Measurements from ENCODE around the gene CEACAM8. TPM values are rescaled to one million over a fixed set of nuclear protein-coding genes. Genes with fewer than 3 reads are reported as not detected.

The CEACAM8 gene
- total RNA-seq, 4 donors from 2014 or later, result not detected

DNA sequence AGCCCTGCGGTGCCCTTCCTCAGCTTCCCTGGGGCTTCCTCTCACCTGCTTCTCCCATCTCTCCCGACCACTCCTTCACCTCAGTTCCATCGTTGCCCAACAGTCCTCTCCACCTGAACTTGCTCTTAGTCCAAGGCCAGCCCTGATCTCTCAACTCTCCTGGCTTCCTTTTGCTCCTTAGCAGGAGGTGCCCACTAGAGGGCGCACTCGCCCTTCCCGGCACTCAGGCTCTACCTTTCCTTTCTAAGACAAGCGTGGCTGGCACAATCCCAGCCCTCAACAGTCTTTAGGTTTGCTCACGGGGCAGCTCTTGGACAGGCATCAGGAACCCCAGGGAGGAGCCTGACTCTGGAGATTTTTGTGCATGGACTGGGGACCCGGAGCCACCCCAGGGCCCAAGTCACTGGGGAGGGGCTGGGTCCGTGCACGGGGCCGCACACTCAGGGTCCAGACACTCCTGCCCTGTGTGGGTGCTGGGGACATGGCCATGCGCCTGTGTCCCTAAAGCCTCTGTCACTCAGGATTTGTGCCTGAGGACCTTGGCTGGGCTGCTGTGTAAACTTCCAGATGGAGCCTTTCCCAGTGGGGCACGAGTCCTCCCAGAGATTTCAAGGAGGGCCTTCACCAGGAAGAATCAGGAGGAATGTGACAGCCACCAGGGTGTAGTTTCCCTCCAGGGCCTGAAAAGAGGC, 12.1 kb upstream of the CEACAM8 start:
- H3K4me3 ChIP-seq, result no peak overlapping the region
- H3K9me3 ChIP-seq, result no peaks in the 10 kb centered on the region
- TF ChIP-seq POLR2A (IDR thresholded peaks at IDR 0.05), result no peak
- TF ChIP-seq, protein P1, sequence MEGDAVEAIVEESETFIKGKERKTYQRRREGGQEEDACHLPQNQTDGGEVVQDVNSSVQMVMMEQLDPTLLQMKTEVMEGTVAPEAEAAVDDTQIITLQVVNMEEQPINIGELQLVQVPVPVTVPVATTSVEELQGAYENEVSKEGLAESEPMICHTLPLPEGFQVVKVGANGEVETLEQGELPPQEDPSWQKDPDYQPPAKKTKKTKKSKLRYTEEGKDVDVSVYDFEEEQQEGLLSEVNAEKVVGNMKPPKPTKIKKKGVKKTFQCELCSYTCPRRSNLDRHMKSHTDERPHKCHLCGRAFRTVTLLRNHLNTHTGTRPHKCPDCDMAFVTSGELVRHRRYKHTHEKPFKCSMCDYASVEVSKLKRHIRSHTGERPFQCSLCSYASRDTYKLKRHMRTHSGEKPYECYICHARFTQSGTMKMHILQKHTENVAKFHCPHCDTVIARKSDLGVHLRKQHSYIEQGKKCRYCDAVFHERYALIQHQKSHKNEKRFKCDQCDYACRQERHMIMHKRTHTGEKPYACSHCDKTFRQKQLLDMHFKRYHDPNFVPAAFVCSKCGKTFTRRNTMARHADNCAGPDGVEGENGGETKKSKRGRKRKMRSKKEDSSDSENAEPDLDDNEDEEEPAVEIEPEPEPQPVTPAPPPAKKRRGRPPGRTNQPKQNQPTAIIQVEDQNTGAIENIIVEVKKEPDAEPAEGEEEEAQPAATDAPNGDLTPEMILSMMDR (IDR thresholded peaks at IDR 0.05), result peak in 4 of 6 experiments; percentile 35 to 49 (median 45)
- peak; percentile 20 to 66 (median 62) for DNase-seq
- no peaks in the 10 kb centered on the region for H3K27me3 ChIP-seq
- H3K4me1 ChIP-seq, result no peaks in the 10 kb centered on the region
- H3K36me3 ChIP-seq, result no peaks in the 10 kb centered on the region
- H3K27ac ChIP-seq, result no peak overlapping the region

GRCh38 chr19:42601811-42602443, 7.2 kb upstream of the CEACAM8 start:
- H3K27ac ChIP-seq, result no peak overlapping the region
- H3K27me3 ChIP-seq, result no peaks in the 10 kb centered on the region
- H3K9me3 ChIP-seq, result no peaks in the 10 kb centered on the region
- no peak for TF ChIP-seq POLR2A (IDR thresholded peaks at IDR 0.05)
- TF ChIP-seq, protein P1 (IDR thresholded peaks at IDR 0.05), result no peak
- no peaks in the 10 kb centered on the region for H3K36me3 ChIP-seq
- H3K4me3 ChIP-seq, result no peak overlapping the region
- H3K4me1 ChIP-seq, result no peaks in the 10 kb centered on the region
- DNase-seq, result no peak

DNA sequence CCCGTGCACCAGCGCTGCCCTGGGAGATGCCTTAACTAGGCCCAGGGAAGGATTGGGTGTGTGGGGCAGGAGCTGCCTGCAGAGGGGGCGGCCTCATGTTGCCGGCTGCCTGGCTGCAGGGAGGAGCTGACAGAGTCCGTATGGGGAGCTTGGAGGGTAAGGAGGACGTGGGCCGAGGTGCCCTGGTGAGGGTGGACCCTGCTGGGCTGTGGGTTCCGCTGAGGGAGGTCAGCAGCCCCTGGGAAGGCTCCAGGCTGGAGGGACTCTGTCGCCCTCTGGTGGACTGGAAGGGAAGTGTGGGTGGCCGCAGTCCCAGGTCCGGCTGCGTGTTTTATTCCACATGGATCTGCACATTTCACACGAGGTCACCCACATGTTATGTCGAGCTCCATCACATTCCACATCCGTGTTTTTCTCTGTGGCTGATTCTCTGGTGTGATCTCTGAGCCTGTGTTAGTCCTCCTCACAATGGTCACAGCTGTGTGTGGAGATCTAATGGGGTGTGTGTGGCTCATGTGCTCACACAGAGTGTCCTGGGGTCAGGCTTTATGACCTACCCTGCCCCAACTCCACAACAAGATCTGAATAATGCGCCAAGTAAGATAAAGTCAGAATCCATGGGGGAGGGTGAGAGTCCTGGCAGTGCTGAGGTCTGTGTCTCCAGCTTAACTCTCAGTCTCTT, 1.8 kb upstream of the CEACAM8 start:
- no peak overlapping the region for H3K27ac ChIP-seq
- DNase-seq, result peak; percentile 21 to 73 (median 63)
- no peaks in the 10 kb centered on the region for H3K27me3 ChIP-seq
- H3K4me1 ChIP-seq, result no peaks in the 10 kb centered on the region
- no peaks in the 10 kb centered on the region for H3K36me3 ChIP-seq
- no peak for TF ChIP-seq POLR2A (IDR thresholded peaks at IDR 0.05)
- TF ChIP-seq, protein P1 (IDR thresholded peaks at IDR 0.05), result peak; percentile 70 to 94 (median 80)
- H3K9me3 ChIP-seq, result no peaks in the 10 kb centered on the region
- no peak overlapping the region for H3K4me3 ChIP-seq

DNA sequence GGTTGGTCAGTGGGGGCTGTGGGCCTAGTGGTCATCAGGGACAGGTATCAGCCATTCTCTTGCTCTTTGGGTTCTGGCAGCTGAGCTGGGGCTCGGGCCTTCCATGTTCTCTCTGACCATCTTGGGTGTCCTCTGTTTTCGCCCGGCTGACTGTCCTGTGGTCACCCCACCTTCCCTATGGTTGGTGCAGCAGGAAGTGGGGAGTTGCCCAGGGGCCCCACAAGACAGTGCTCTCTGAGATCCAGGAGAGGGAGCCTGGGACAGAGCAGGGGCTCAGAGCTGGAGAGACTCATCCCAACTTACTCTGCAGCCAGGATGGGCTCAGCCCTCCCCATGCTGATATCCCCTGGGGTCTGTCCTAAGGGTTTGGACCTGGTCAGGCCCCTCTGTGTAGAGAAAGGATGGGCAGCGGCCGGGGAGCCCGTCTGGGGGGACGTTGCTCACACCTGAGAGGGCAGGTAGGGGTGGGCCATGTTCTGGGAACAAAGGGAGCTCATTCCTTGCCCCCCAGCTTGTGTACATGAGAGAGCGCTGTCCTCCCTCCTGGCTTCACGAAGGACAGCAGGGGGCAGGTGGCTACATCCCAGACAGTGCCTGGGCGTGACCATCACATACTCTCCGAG, 937 bp upstream of the CEACAM8 start:
- Histone ChIP-seq H3K4me1 (no peaks in the 10 kb centered on the region), H3K27ac (no peak overlapping the region), H3K36me3 (no peaks in the 10 kb centered on the region), H3K4me3 (no peak overlapping the region), H3K27me3 (no peaks in the 10 kb centered on the region), H3K9me3 (no peaks in the 10 kb centered on the region)
- no peak for DNase-seq
- TF ChIP-seq POLR2A (IDR thresholded peaks at IDR 0.05), result no peak
- TF ChIP-seq, protein P1 (IDR thresholded peaks at IDR 0.05), result no peak

DNA sequence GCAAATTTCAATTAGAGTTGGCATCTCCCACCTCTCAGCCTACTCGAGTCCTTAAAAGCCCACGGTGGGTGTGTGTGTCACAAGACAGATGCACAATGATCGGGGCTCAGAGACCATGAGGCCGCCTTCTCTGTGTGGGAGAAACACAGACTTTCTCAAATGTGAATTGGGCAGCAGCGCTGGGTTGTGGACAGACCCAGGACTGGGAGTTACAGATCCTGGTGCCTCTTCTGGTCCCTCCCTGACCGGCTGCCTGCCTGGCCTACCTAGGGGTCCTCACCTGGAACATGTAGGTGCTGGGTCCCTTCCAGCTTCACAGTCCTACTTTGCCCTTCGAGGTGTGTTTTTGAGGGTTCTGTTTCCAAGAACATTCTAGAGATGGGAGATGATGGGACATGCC, 4.9 kb downstream of the CEACAM8 start:
- no peaks in the 10 kb centered on the region for H3K27me3 ChIP-seq
- no peak for DNase-seq
- no peak overlapping the region for H3K4me3 ChIP-seq
- H3K9me3 ChIP-seq, result no peaks in the 10 kb centered on the region
- no peaks in the 10 kb centered on the region for H3K4me1 ChIP-seq
- TF ChIP-seq POLR2A (IDR thresholded peaks at IDR 0.05), result no peak
- TF ChIP-seq, protein P1 (IDR thresholded peaks at IDR 0.05), result no peak
- H3K36me3 ChIP-seq, result no peaks in the 10 kb centered on the region
- H3K27ac ChIP-seq, result no peak overlapping the region
